Karpas-422 (cell line): ENCODE measurements around the gene THAP4. TPM values are rescaled to one million over a fixed set of nuclear protein-coding genes. Genes with fewer than 3 reads are reported as not detected.
A peak's percentile ranks its signal among the peaks of the same experiment; 100 is the strongest.

ENCODE experiments used
- DNase-seq: peaks from one replicate; pipeline ENCODE4 v3.0.0-alpha.2; 2015
- H2AFZ ChIP-seq: fragments of 200-600 bp; sonication (generic); 2 replicates; pipeline ENCODE4 v1.6.1; 2014; ENCODE audit warnings: antibody characterized with exemption, low read length, mixed read lengths
- H3K27ac ChIP-seq: fragments of 200-600 bp; sonication (generic); 2 replicates; pipeline ENCODE4 v1.5.1; 2014; ENCODE audit warnings: mild to moderate bottlenecking, low read length, moderate library complexity
- H3K27me3 ChIP-seq: fragments of 200-600 bp; sonication (generic); 2 replicates; pipeline ENCODE4 v1.6.1; 2014; ENCODE audit warnings: low read length, mixed read lengths
- H3K36me3 ChIP-seq: fragments of 200-600 bp; sonication (generic); 2 replicates; pipeline ENCODE4 v1.6.1; 2014; ENCODE audit warnings: low read length, mixed read lengths; ENCODE audit not compliant: insufficient read depth
- H3K4me1 ChIP-seq: fragments of 200-600 bp; sonication (generic); 2 replicates; pipeline ENCODE4 v1.6.1; 2014; ENCODE audit warnings: mild to moderate bottlenecking, low read length, mixed read lengths
- H3K4me2 ChIP-seq: fragments of 200-600 bp; sonication (generic); 2 replicates; pipeline ENCODE4 v1.6.1; 2014; ENCODE audit warnings: low read length, low read depth, mild to moderate bottlenecking; ENCODE audit not compliant: poor library complexity, severe bottlenecking
- H3K4me3 ChIP-seq: fragments of 200-600 bp; sonication (generic); 2 replicates; pipeline ENCODE4 v1.5.1; 2014; ENCODE audit warnings: mild to moderate bottlenecking, antibody characterized with exemption, low read length, mixed read lengths
- H3K79me2 ChIP-seq: fragments of 200-600 bp; sonication (generic); 2 replicates; pipeline ENCODE4 v1.6.1; 2014; ENCODE audit warnings: mild to moderate bottlenecking, low read length, mixed read lengths
- H3K9ac ChIP-seq: fragments of 200-600 bp; sonication (generic); 2 replicates; pipeline ENCODE4 v1.6.0; 2014; ENCODE audit warnings: low read length
- H3K9me2 ChIP-seq: fragments of 200-600 bp; sonication (generic), shearing (Covaris generic); replicated peaks from 2 replicates; pipeline ENCODE4 v1.6.0; 2014; ENCODE audit warnings: mild to moderate bottlenecking, low read length, moderate library complexity; ENCODE audit not compliant: insufficient read depth
- H3K9me3 ChIP-seq: fragments of 300-700, 200-600 bp; sonication (generic); 2 replicates; pipeline ENCODE4 v1.6.1; 2014; ENCODE audit warnings: low read length, mixed read lengths
- H4K20me1 ChIP-seq: fragments of 200-600 bp; sonication (generic); 2 replicates; pipeline ENCODE4 v1.6.1; 2014; ENCODE audit warnings: mild to moderate bottlenecking, antibody characterized with exemption, low read length, low read depth; ENCODE audit not compliant: insufficient read depth
- total RNA-seq: library from RNA; depleted of rRNA; stranded (reverse); fragments of >200 nt; shearing (Covaris generic); gene quantifications from 2 replicates; pipeline ENCODE4 v1.2.3, GENCODE V29; 2014; ENCODE audit warnings: low replicate concordance

The THAP4 gene
- total RNA-seq, 1 experiment from 2014 or later = 45.4 TPM

DNA sequence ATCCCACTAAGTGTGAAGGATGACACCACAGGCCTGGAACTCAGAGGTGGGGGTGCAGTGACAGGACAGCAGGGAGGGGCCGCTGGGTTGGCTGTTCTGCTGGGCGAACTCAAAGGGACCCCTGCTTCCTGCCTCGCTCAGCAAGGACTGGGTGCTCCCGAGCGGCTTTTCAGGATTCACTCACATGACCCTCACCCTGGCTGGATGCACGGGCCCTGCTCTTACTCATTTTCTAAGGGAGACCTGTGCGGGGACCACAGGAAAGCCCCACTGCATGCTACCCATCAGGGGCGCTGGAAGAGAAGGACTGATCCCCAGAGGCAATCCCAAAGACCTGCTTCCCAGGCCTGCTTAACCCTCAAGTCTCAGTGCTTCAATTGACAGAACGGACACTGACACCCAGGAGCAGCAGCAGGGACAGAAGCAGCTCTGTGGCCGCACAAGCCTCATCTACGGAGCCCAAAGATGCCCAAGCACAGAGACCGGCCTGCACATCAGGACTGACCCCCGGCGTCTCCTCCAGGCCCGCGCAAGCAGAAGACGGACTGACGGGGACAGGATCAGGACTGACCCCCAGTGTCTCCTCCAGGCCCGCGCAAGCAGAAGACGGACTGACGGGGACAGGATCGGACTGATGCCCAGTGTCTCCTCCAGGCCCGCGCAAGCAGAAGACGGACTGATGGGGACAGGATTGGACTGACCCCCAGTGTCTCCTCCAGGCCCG, 29.6 kb downstream of the THAP4 start:
- Histone ChIP-seq H3K9ac (no peak overlapping the region), H3K4me3 (no peak overlapping the region), H3K4me1 (peaks cover 16% of the 10 kb centered on the region), H3K4me2 (no peak overlapping the region), H3K9me3 (no peaks in the 10 kb centered on the region), H3K9me2 (no peaks in the 10 kb centered on the region), H3K27ac (no peak overlapping the region), H2AFZ (no peak overlapping the region), H3K27me3 (no peaks in the 10 kb centered on the region), H3K36me3 (peaks cover 7% of the 10 kb centered on the region; the same call in 1 of the 2 replicates), H3K79me2 (peaks cover 36% of the 10 kb centered on the region), H4K20me1 (no peaks in the 10 kb centered on the region)
- DNase-seq = no peak

GRCh38 chr2:241606186-241606585, 30.8 kb downstream of the THAP4 start:
- Histone ChIP-seq H3K27ac (no peak overlapping the region), H3K4me1 (peaks cover 16% of the 10 kb centered on the region), H3K9me2 (no peaks in the 10 kb centered on the region), H3K79me2 (peaks cover 28% of the 10 kb centered on the region), H3K4me2 (no peak overlapping the region), H3K9ac (no peak overlapping the region), H2AFZ (no peak overlapping the region), H4K20me1 (no peaks in the 10 kb centered on the region), H3K9me3 (no peaks in the 10 kb centered on the region), H3K36me3 (peaks cover 7% of the 10 kb centered on the region; the same call in 1 of the 2 replicates), H3K4me3 (no peak overlapping the region), H3K27me3 (no peaks in the 10 kb centered on the region)
- no peak for DNase-seq

DNA sequence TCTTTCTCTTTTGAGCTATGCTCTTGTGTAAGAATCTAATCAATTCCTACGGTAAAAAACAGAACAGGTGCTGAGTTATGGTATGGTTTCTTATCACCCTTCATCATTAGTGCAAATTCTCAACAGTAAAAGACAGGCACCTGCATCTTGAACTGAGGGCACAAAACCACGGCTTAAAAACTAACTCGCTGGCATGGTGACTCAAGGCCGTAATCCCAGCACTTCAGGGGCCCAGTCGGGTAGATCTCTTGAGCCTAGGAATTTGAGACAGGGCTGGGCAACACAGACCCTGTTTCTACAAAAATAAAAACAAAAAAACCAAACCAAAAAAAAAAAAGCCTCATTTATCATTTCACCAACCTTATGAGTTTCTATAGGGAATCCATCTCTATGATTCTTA, 33.3 kb downstream of the THAP4 start:
- Histone ChIP-seq H3K4me1 (no peaks in the 10 kb centered on the region), H3K9ac (no peak overlapping the region), H3K27me3 (no peaks in the 10 kb centered on the region), H3K4me2 (no peak overlapping the region), H4K20me1 (no peaks in the 10 kb centered on the region), H3K79me2 (peaks cover 9% of the 10 kb centered on the region), H3K36me3 (peaks cover 9% of the 10 kb centered on the region; the same call in 1 of the 2 replicates), H2AFZ (no peak overlapping the region), H3K9me3 (no peaks in the 10 kb centered on the region), H3K4me3 (no peak overlapping the region), H3K27ac (no peak overlapping the region), H3K9me2 (no peaks in the 10 kb centered on the region)
- DNase-seq = no peak

- H3K9me3 ChIP-seq = no peaks in the 10 kb centered on the region
- no peaks in the 10 kb centered on the region for H3K4me1 ChIP-seq
- H4K20me1 ChIP-seq = no peaks in the 10 kb centered on the region
- no peak overlapping the region for H3K27ac ChIP-seq
- no peak overlapping the region for H3K9ac ChIP-seq
- H3K79me2 ChIP-seq = no peaks in the 10 kb centered on the region
- no peak for DNase-seq
- peaks cover 9% of the 10 kb centered on the region; the same call in 1 of the 2 replicates for H3K36me3 ChIP-seq
- no peaks in the 10 kb centered on the region for H3K27me3 ChIP-seq
- H2AFZ ChIP-seq = no peak overlapping the region
- no peak overlapping the region for H3K4me3 ChIP-seq
- H3K4me2 ChIP-seq = no peak overlapping the region
- no peaks in the 10 kb centered on the region for H3K9me2 ChIP-seq
These were observed 34.2 kb downstream of the THAP4 start for GRCh38 chr2:241602720-241603119.

DNA sequence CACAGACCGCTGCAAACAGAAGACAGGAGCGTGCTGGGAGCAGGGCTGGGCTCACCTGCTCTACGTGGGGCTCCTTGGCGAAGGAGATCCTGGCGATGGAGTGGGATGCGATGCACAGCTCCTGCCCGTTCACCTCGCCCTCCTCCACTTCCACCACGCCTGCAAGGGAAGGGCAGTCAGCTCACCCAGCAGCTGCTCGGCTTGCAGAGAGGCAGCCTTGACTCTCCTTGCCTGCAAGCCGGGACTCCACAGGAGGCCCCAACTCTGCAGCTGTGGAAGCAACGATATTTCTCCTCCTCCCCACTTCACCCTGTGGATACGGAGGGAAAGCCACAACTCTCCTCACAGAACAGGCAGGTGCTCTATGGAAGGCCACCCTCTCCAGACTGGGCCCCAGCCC, 35.1 kb downstream of the THAP4 start:
- Histone ChIP-seq H3K9me2 (no peaks in the 10 kb centered on the region), H3K9ac (no peak overlapping the region)

DNA sequence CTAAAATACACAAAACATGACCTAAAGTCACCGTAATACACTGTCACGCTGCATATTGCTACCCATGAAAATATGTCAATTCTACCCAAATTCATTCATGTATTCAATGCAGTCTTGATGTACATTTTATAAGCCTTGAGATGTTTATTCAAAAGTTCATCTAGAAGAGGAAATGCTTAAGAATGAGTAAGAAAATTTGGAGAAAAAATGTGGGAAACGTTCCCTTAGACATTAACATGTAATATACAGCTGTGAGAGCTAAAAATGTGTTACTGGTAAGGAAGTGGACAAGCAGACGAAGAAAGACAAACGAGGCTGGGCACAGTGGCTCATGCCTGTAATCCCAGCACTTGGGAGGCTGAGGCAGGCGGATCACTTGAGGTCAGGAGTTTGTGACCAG, 37.3 kb downstream of the THAP4 start:
- no peak for DNase-seq
- Histone ChIP-seq H2AFZ (no peak overlapping the region), H4K20me1 (no peaks in the 10 kb centered on the region), H3K9ac (no peak overlapping the region), H3K9me3 (no peaks in the 10 kb centered on the region), H3K27me3 (no peaks in the 10 kb centered on the region), H3K4me2 (no peak overlapping the region), H3K4me3 (no peak overlapping the region), H3K4me1 (no peaks in the 10 kb centered on the region), H3K79me2 (no peaks in the 10 kb centered on the region), H3K27ac (no peak overlapping the region), H3K36me3 (peaks cover 4% of the 10 kb centered on the region), H3K9me2 (no peaks in the 10 kb centered on the region)

More for the DNA sequence above, 35.1 kb downstream of the THAP4 start:
- Histone ChIP-seq H3K4me1 (no peaks in the 10 kb centered on the region), H2AFZ (no peak overlapping the region), H3K27ac (no peak overlapping the region), H4K20me1 (no peaks in the 10 kb centered on the region), H3K4me3 (no peak overlapping the region), H3K79me2 (no peaks in the 10 kb centered on the region), H3K4me2 (no peak overlapping the region), H3K9me3 (no peaks in the 10 kb centered on the region), H3K36me3 (peaks cover 9% of the 10 kb centered on the region), H3K27me3 (no peaks in the 10 kb centered on the region)
- DNase-seq = no peak

DNA sequence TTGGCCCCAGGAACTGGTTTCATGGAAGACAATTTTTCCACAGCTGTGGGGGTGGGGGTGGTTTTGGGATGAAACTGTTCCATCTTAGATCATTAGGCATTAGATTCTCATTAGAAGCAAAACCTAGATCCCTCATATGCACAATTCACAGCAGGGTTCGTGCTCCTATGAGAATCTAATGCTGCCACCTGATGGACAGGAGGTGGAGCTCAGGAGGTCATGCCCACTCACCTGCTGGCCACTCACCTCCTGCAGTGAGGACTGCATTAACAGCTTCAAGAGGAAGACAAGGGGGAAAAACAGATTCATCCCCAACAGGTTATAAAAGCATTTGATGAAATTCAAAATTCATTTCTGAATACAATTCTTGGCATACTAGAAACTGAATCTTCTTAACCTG, 38.5 kb downstream of the THAP4 start:
- no peak overlapping the region for H3K4me3 ChIP-seq
- H3K9me2 ChIP-seq = no peaks in the 10 kb centered on the region

DNA sequence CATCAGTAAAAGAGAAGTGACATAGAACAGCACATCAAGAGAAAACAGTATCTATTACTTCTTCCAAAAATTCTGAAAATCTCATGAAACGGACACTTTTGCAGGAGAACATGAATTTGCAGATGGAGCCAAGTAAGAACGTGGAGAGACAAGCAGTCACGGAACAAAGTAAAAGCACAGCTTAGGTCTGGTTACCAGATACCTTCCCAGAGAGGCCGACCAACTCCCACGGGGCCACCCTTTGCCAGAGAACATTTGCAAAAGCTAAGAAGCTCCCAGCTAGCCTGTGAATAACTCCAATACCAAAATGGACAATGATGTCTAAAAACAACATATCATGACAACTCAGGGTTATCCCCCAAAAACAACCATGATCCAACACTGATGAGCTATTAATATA, 38.9 kb downstream of the THAP4 start:
- Histone ChIP-seq H4K20me1 (no peaks in the 10 kb centered on the region), H3K4me2 (no peak overlapping the region), H3K9me2 (no peaks in the 10 kb centered on the region), H3K27me3 (no peaks in the 10 kb centered on the region), H2AFZ (no peak overlapping the region), H3K4me3 (no peak overlapping the region), H3K27ac (no peak overlapping the region), H3K9ac (no peak overlapping the region), H3K79me2 (no peaks in the 10 kb centered on the region), H3K9me3 (no peaks in the 10 kb centered on the region), H3K36me3 (peaks cover 10% of the 10 kb centered on the region; the same call in 1 of the 2 replicates), H3K4me1 (no peaks in the 10 kb centered on the region)
- DNase-seq = no peak

More for the DNA sequence above, 38.5 kb downstream of the THAP4 start:
- Histone ChIP-seq H2AFZ (no peak overlapping the region), H3K4me2 (no peak overlapping the region), H3K9ac (no peak overlapping the region), H3K9me3 (no peaks in the 10 kb centered on the region), H4K20me1 (no peaks in the 10 kb centered on the region), H3K79me2 (no peaks in the 10 kb centered on the region), H3K27me3 (no peaks in the 10 kb centered on the region), H3K4me1 (no peaks in the 10 kb centered on the region), H3K27ac (no peak overlapping the region), H3K36me3 (peaks cover 10% of the 10 kb centered on the region; the same call in 1 of the 2 replicates)
- peak; percentile 48 for DNase-seq
